HG02852 (cell line): Measurements from ENCODE around the gene GLT8D2.

Source experiments
- ATAC-seq: cut with Tn5 transposase; IDR thresholded peaks from one replicate; pipeline ENCODE4 v1.9.1; 2021; ENCODE audit warnings: mild to moderate bottlenecking, moderate library complexity; ENCODE audit not compliant: unreplicated experiment

Gene GLT8D2

DNA sequence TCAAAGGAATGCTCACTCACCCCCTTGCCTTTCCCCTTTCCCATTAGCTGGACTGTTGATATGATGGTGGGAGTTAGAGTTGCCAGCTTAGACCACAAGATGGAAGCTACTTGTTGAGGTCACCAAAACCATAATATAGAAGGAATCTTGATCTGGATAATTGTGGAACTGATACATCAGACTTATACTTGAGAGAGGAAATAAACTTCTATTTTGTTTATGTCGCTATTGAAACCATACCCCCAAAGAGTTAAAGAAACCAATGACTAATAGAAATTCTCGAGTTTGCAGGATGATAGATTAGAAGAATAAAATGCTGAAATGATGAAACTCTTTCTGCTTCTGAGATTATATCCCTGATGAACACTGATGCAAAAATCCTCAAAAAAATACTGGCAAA, 46.4 kb downstream of the GLT8D2 start:
- no peak for ATAC-seq

- no peak for ATAC-seq
Measured at GRCh38 chr12:104002686-104003085, 47.3 kb downstream of the GLT8D2 start.

DNA sequence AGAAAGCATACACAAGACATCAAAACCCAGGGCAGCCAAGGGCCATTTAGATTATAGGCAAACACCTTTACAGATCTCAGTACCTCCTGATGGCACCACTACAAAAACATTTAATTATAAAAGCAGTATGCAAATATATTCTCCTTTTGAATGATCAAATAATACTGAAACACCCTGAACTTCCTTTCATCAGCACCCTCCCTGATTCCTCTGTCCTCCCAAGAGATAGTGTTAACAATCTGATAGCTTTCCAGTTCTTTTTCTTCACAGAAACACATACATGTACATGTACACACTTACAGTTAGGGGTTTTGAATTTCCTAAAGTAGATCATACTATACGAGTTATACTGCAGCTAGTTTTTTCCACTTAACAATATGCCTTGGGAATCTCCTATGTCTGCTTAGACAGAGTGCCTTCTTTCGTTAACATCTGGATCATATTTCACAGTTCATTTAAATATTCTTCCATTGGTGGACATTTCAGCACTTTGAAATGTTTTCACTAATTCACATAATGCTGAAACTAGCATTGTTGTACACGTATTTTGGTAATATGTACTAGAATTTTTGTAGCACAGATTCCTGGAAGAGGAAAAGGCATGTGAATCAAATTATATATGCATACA, 49.1 kb downstream of the GLT8D2 start:
- ATAC-seq, result no peak

DNA sequence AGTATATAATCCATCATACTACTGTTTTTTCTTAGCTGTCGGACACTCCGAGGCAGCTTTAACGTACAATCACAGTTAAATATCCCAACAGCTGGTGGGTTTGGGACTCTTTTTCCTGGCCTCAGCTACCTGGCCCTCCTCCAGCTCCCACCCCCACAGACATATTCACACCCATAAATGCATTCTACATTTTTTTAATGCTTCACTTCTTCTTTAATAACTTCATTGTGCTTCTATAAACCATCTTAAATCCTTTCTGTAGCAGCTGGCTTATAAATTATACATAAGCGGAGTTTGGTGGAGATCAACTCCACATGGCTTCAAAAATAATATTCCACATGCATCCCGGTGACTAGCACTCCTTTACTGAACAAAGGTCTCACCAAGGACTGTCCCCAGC, 51.0 kb downstream of the GLT8D2 start:
- ATAC-seq, result no peak

DNA sequence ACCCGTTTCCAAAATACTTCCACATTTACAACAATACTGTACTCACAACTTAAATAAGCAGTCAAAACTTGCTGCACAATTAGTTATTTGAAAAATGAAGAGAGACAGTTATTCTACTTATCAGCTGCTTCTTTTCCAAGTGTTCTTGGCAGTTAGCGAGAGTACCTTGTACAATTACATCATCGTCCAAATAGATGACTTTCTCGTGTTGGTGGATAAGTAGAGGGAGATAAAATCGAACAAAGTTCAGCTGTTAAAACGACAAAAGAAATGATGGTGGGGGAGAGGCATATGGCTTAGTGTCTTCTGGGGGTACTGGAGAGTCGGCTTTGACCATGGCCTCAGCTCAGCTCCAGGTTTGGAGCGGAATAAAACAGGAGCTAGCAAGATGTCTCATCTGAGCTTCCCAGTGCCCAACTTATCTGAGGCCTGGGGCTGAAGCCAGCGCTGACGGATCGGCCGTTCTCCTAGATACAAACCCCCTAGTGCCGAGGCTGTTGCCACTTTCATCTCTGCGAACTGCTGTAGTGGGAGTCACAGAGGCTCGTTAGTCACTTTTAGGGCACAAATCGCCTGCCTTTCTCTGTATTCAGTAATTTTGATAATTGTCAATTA, 52.6 kb downstream of the GLT8D2 start:
- no peak for ATAC-seq

DNA sequence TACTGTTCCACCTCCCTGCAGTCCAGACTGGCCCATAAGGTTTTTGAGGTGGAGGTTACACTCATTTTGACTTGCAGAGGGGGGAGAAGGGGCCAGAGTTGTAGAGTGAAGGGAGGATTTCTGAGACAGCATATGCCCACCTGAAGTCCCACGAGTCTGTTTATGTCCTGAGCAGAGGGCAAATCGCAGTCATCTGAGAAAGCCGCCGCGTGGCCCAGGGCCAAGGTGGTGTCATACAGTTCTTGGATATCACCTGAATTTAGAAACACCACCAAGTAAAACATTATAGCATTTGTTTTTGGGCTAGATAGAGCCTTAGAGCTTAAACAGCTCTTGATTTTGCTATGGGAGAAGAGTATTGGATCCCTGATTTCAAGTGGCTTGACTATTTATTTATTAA, 53.4 kb downstream of the GLT8D2 start:
- no peak for ATAC-seq

DNA sequence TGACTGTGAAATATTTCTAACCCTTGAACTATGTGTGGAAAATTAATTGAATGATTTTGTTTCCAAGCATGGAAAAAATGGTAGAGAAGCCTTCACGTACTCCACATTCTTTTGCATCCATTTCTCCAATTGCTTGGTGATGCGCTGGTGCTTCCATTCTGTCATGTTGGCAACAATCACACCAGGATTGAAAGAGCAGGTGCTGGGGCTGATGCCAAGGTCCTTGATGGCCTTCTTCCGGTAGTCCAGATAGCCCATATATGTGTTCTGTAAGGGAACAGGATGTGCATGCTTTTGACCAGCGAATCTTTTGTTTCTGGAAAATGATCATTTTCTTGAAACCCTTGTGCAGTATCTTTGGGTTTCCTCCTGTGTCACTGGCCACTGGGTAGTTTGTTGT, 55.8 kb downstream of the GLT8D2 start:
- ATAC-seq, result no peak

DNA sequence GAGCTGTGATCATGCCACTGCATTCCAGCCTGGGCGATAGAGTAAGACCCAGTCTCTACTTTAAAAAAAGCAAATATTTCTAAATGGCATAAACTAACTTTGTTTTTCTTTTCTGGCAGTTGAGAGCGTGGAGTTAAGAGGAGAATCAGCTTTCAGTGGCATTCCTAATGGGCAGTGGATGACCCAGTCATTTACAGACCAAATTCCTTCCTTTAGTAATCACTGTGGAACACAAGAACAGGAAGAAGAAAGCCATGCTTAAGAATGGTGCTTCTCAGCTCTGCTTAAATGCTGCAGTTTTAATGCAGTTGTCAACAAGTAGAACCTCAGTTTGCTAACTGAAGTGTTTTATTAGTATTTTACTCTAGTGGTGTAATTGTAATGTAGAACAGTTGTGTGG, 63.2 kb downstream of the GLT8D2 start:
- ATAC-seq, result no peak

DNA sequence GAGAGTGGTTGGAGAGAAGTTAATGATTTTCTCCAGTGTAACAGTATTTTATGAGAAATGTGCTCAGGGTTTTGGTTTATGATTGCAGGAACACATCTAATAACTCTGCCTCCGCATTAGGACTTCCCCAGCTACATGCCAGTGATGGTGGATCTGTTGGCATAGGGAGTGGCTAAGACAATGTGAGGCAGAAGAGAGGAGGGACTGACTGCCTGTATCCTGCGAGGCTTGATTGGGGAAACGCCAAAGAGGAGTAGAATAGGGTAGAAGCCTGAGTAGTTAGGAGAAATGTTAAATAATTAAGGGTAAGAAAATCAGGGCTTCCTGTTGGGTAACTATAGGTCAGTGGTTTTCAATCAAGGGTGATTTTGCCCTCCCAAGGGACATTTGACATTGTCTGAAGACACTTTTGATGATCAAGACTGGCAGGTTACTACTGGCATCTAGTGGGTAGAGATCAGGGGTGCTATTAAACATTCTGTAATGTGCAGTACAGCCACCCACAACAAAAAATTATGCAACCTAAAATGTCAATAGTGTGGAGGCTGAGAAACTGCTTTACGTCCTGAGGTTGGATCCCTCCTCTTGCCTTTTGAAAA, 71.5 kb downstream of the GLT8D2 start:
- ATAC-seq, result no peak

DNA sequence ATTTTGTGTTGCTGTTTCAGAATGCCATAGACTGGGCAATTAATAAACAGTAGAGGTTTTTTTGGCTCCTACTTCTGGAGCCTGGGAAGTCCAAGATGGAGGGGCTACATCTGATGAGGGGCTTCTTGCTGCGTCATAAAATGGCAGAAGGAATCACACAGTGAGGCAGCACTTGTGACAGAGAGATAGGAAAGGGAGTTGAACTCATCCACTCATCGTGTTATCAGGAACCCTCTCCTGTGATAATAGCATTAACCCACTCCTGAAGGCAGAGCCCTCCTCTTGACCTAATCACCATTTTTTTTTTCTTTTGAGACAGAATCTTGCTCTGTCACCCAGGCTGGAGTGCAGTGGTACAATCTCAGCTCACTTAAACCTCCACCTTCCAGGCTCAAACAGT, 74.6 kb downstream of the GLT8D2 start:
- ATAC-seq, result no peak

GRCh38 chr12:103973909-103974308, 76.1 kb downstream of the GLT8D2 start:
- no peak for ATAC-seq

- ATAC-seq, result no peak
Measured at GRCh38 chr12:103969391-103969790, 80.6 kb downstream of the GLT8D2 start.

DNA sequence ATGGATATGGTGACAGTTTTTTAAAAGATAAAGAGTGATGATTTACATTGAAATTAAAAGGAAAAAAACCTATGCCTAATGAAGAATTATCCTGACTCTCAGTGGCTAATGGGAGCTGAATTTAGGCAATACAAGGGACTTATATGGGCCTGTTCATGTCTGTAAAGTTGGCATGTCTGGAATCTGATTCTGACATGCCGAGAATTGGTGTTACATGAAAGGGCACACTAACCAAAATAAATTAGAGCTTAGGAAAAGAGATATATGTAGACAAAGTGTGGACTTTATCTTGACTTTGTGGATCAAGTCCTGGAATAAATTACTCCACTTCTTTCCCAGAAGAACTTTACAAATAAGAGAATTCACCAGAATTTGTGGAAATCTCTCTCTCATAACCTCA, 83.3 kb downstream of the GLT8D2 start:
- ATAC-seq, result no peak

DNA sequence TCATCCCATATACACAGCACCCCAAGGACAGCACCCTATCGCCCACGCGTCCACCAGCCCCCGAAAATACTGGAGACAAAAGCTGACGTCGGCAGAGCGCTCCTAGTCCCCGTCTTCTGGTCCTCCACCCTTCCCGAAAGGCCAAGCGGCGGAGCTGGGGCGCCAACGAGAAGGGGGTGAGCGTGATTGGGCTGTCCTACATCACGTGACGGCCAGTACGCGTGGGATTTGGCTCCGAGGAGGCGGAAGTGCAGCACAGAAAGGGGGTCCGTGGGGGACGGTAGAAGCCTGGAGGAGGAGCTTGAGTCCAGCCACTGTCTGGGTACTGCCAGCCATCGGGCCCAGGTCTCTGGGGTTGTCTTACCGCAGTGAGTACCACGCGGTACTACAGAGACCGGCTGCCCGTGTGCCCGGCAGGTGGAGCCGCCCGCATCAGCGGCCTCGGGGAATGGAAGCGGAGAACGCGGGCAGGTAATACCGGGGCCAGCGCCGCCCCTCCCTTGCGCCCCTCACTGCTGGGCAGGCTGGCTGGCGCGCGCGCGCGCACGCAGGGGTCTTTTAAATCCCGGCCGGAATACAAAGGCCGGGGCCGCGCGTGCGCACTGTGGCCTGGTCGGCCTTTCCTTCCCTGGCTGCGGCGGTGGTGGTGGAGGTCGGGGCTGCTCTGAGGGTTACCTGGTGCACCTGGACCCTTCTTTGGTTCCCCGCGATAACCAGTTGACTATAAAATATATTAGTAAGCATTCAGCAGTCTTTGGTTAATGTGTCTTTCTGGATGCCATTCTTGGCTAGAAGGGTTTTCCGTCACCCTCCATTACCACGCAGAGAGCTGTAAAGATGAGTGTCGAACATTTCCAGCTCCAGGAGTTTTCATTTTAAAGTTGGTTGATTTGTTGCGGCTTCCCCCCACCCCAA, 84.1 kb downstream of the GLT8D2 start, which contains the start of gene TDG:
Gene TDG (plus strand): TSS at position 283 of the 915 bp plus-strand sequence. CDS start 166 bp downstream, at position 449.
- peak; percentile 91 for ATAC-seq

DNA sequence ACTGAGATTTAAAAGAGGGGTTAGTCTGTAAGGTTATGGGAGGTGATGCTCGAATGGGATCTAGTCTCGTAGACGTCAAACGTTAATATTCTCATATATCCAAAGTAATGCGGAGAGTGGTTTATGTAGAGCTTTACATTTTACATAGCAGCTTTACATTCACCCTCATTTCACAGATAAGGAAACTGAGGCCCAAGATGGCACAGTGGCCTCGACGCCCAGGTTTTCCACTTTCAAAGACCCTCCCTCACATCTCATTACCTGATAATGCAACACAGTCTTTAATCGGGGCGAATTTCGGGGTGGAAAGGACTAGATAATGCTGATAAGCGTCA, 84.8 kb downstream of the GLT8D2 start:
- no peak for ATAC-seq

- no peak for ATAC-seq
Measured at GRCh38 chr12:103964805-103965204, 85.2 kb downstream of the GLT8D2 start.

GRCh38 chr12:103962493-103962892, 87.5 kb downstream of the GLT8D2 start:
- ATAC-seq, result no peak

DNA sequence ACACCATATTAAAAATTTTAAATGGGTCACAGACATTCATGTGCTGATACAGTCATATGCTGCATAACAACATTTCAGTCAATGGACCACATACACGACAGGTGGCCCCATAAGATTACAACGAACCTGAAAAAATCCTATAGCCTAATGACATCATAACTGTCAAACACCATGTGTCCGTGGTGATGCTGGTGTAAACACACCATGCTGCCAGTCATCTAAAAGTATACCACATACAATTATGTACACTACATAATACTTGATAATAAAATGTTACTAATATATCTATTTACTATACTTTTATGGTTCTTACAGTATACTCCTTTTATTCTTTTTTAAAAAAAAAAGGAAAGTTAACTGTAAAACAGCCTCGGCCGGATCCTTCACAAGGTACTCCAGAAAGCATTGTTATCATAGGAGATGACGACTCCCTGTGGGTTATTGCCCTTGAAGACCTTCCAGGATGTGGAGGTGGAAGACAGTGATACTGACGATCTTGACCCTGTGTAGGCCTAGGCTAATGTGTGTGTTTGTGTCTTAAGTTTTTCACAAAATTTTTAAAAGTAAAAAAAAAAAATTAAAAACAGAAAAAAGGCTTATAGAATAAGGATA, 89.3 kb downstream of the GLT8D2 start:
- ATAC-seq, result no peak

- no peak for ATAC-seq
Measured at GRCh38 chr12:103958621-103959020, 91.4 kb downstream of the GLT8D2 start.

DNA sequence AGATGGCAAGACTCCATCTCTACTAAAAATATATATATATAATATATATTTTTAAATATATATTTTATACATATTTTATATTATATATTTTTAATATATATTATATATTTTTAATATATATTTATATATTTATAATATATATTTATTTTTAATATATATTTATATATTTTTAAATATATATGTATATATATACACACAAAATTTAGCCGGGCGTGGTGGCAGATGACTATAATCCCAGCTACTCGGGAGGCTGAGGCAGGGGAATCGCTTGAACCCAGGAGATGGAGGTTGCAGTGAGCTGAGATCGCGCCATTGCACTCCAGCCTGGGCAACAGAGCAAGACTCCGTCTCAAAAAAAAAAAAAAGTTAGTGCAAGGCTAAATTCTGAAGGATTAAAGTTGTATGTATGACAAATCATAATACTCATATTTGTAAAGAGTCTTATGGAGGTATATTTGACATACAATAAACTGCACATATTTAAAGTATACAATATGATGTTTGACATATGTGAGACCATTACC, 92.1 kb downstream of the GLT8D2 start:
- ATAC-seq, result no peak

GRCh38 chr12:103956509-103957027, 93.4 kb downstream of the GLT8D2 start:
- peak; percentile 17 for ATAC-seq
